Ascending aorta (tissue), 2 donors: ENCODE data around the gene SLC23A3. TPM values are rescaled to one million over a fixed set of nuclear protein-coding genes. Genes with fewer than 3 reads are reported as not detected.

ENCODE experiments used
- DNase-seq, 2 donors: peaks; one replicate each; pipeline ENCODE4 v3.0.0-alpha.2; 2019; ENCODE audit warnings: low spot score in 2 of 2
- H3K27ac ChIP-seq, 2 donors: fragments of 200-600 bp; sonication (generic); one replicate each; pipeline ENCODE4 v1.5.1; 2016 to 2017; ENCODE audit warnings: mild to moderate bottlenecking in 1 of 2
- H3K27me3 ChIP-seq: fragments of 200-600 bp; sonication (generic); one replicate; pipeline ENCODE4 v1.5.1; 2017
- H3K36me3 ChIP-seq, 2 donors: fragments of 200-600 bp; sonication (generic); one replicate each; pipeline ENCODE4 v1.5.1; 2016
- H3K4me1 ChIP-seq, 2 donors: fragments of 200-600 bp; sonication (generic); one replicate each; pipeline ENCODE4 v1.5.1; 2016 to 2017; ENCODE audit warnings: mild to moderate bottlenecking in 1 of 2
- H3K4me3 ChIP-seq, 2 donors: fragments of 200-600 bp; sonication (generic); one replicate each; pipeline ENCODE4 v1.5.1; 2016 to 2017; ENCODE audit warnings: mild to moderate bottlenecking in 1 of 2
- H3K9me3 ChIP-seq, 2 donors: fragments of 200-600 bp; sonication (generic); one replicate each; pipeline ENCODE4 v1.5.1; 2016
- CTCF ChIP-seq, 3 experiments: fragments of 200-600 bp in 2 of 3; fragments of 450-650 bp in 1 of 3; sonication (generic) in 2 of 3; IDR thresholded peaks; one replicate each; pipeline ENCODE4 v1.5.1; 2016 to 2019; ENCODE audit warnings: antibody characterized with exemption in 3 of 3, mild to moderate bottlenecking in 1 of 3, moderate library complexity in 1 of 3
- intact Hi-C: fragments of 100-400 bp; cut with DNase I; formaldehyde crosslinking; loops from one replicate; pipeline ENCODE4 v1.15.1; 2023
- total RNA-seq: library from RNA; depleted of rRNA; stranded (reverse); fragments of >200 nt; gene quantifications from one replicate; pipeline ENCODE4 v1.1.0, GENCODE V29; 2016

Gene SLC23A3
- total RNA-seq, 1 donor from 2014 or later = 14.2 TPM

GRCh38 chr2:219116776-219117646 lies 52.8 kb downstream of the SLC23A3 start:
- TF ChIP-seq CTCF (IDR thresholded peaks at IDR 0.05) = no peak
- Histone ChIP-seq H3K9me3 (no peaks in the 10 kb centered on the region), H3K4me3 (no peak overlapping the region), H3K27ac (no peak overlapping the region), H3K4me1 (no peaks in the 10 kb centered on the region), H3K36me3 (no peaks in the 10 kb centered on the region), H3K27me3 (no peaks in the 10 kb centered on the region)
- no peak for DNase-seq
- intact Hi-C loops = no loop called here

DNA sequence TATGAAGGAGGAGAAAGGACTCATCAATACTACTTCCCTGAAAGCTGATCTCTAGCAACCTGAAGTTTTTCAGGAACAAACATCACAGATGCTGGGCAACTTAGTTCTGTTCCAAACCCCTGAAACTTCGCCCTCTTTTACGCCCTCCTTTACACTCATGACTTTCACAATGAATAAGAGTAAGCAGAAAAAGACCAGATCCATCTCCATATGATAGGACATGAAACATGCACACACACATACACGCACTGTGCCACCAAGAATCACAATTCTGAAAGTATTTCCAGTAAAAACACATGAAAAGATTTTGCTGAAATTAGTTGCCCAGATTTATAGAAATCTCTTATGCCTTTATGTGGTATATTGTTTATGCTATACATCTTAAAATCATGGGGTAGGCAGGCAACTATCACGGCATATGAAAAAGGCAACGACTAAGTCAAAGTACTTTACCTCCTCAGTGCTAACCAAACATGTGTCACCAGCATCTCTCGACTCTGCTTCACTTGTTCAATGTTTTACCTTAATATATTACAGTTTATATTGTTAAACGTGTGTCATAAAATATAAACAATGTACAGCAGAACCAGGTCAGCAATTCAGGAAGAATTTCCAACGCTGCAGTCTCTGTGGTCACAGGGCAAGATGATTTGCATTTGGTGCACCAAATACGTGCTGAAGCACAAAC lies 57.0 kb downstream of the SLC23A3 start:
- no peak overlapping the region for H3K4me3 ChIP-seq
- H3K4me1 ChIP-seq = no peaks in the 10 kb centered on the region
- H3K9me3 ChIP-seq = no peaks in the 10 kb centered on the region
- no peak for DNase-seq
- TF ChIP-seq CTCF (IDR thresholded peaks at IDR 0.05) = no peak
- H3K27ac ChIP-seq = no peak overlapping the region
- intact Hi-C loops = no loop called here
- no peaks in the 10 kb centered on the region for H3K36me3 ChIP-seq
- no peaks in the 10 kb centered on the region for H3K27me3 ChIP-seq

DNA sequence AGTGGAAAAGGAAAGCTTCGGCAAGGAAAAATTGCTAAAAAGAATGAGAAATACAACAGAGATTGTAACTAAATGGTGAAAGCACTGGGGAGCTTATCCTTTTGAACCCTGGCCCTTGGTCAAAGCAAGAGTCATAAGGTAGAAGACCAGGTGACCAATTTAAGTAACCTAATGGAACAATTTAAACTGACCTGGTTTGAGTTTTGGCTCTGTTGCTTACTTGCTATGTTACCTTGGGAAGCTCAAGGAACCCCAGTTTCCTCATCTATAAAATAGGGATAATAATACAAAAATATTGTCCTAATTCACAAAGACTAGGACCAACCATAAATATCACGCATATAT lies 57.8 kb downstream of the SLC23A3 start:
- Histone ChIP-seq H3K4me1 (no peaks in the 10 kb centered on the region), H3K27me3 (no peaks in the 10 kb centered on the region), H3K4me3 (no peak overlapping the region), H3K36me3 (no peaks in the 10 kb centered on the region), H3K9me3 (no peaks in the 10 kb centered on the region), H3K27ac (no peak overlapping the region)
- TF ChIP-seq CTCF (IDR thresholded peaks at IDR 0.05) = no peak
- intact Hi-C loops = no loop called here
- no peak for DNase-seq

Other genes with a start within 250 kb of the SLC23A3 start
- not detected for gene CDK5R2, start 210.4 kb downstream of the SLC23A3 start, total RNA-seq
- gene FEV, start 184.8 kb downstream of the SLC23A3 start, total RNA-seq = not detected
- gene CRYBA2, start 176.6 kb downstream of the SLC23A3 start, total RNA-seq = not detected
- not detected for gene CFAP65, start 128.5 kb downstream of the SLC23A3 start, total RNA-seq
- gene IHH, start 109.1 kb downstream of the SLC23A3 start, total RNA-seq = not detected
- 21.6 TPM for gene NHEJ1, start 9.2 kb downstream of the SLC23A3 start, total RNA-seq
- 49.4 TPM for gene CNPPD1, start 6.9 kb upstream of the SLC23A3 start, total RNA-seq
- 83.5 TPM for gene RETREG2, start 8.2 kb upstream of the SLC23A3 start, total RNA-seq
- gene ZFAND2B, start 36.8 kb upstream of the SLC23A3 start, total RNA-seq = 225 TPM
- gene ABCB6, start 48.9 kb upstream of the SLC23A3 start, total RNA-seq = 17.9 TPM
- 135 TPM for gene ATG9A, start 59.6 kb upstream of the SLC23A3 start, total RNA-seq
- 53.1 TPM for gene ANKZF1, start 59.8 kb upstream of the SLC23A3 start, total RNA-seq
- 1.8 TPM for gene GLB1L, start 75.4 kb upstream of the SLC23A3 start, total RNA-seq
- 15.2 TPM for gene STK16, start 75.5 kb upstream of the SLC23A3 start, total RNA-seq
- not detected for gene TUBA4B, start 83.2 kb upstream of the SLC23A3 start, total RNA-seq
- 71.1 TPM for gene TUBA4A, start 83.9 kb upstream of the SLC23A3 start, total RNA-seq
- 51.0 TPM for gene DNAJB2, start 109.3 kb upstream of the SLC23A3 start, total RNA-seq
- gene PTPRN, start 139.4 kb upstream of the SLC23A3 start, total RNA-seq = not detected
- gene RESP18, start 162.7 kb upstream of the SLC23A3 start, total RNA-seq = not detected
- 113 TPM for gene DNPEP, start 217.9 kb upstream of the SLC23A3 start, total RNA-seq
- gene DES, start 248.3 kb upstream of the SLC23A3 start, total RNA-seq = 182 TPM